NK-92 treated with Interleukin-12 subunit alpha and Interleukin-12 subunit beta, amount 100 ng/mL, for 24 hours (cell line): ENCODE data around the gene TMPRSS3.

Experiments used
- DNase-seq: peaks from one replicate; lab custom pipeline; 2025; lab: John Stamatoyannopoulos, UW

Gene TMPRSS3

GRCh38 chr21:42350927-42351426 lies 44.9 kb downstream of the TMPRSS3 start, which contains the start of gene TFF2:
Gene TFF2 (minus strand): TSS chr21:42350994. CDS start chr21:42350957, 37 bp downstream.
- DNase-seq = no peak

- DNase-seq = no peak
These were observed 45.4 kb downstream of the TMPRSS3 start for GRCh38 chr21:42350318-42350910.

GRCh38 chr21:42349420-42350317 lies 46.2 kb downstream of the TMPRSS3 start:
- DNase-seq = no peak

GRCh38 chr21:42348762-42349161 lies 47.1 kb downstream of the TMPRSS3 start:
- no peak for DNase-seq

GRCh38 chr21:42347601-42348327 lies 48.1 kb downstream of the TMPRSS3 start:
- DNase-seq = no peak

GRCh38 chr21:42346866-42347600 lies 48.8 kb downstream of the TMPRSS3 start:
- DNase-seq = no peak

- DNase-seq = no peak
These were observed 49.4 kb downstream of the TMPRSS3 start for GRCh38 chr21:42346441-42346840.

GRCh38 chr21:42344631-42345030 lies 51.2 kb downstream of the TMPRSS3 start:
- DNase-seq = no peak

- no peak for DNase-seq
These were observed 51.8 kb downstream of the TMPRSS3 start for GRCh38 chr21:42343963-42344510.

- no peak for DNase-seq
These were observed 52.3 kb downstream of the TMPRSS3 start for GRCh38 chr21:42343556-42343955.

- no peak for DNase-seq
These were observed 52.8 kb downstream of the TMPRSS3 start for GRCh38 chr21:42343101-42343500.

GRCh38 chr21:42341776-42342542 lies 53.9 kb downstream of the TMPRSS3 start:
- no peak for DNase-seq

GRCh38 chr21:42340187-42341050 lies 55.4 kb downstream of the TMPRSS3 start:
- DNase-seq = no peak

- DNase-seq = no peak
These were observed 56.8 kb downstream of the TMPRSS3 start for GRCh38 chr21:42338729-42339715.

GRCh38 chr21:42337830-42338728 lies 57.8 kb downstream of the TMPRSS3 start:
- DNase-seq = no peak

- no peak for DNase-seq
These were observed 58.6 kb downstream of the TMPRSS3 start for GRCh38 chr21:42337276-42337675.

GRCh38 chr21:42336054-42336453 lies 59.8 kb downstream of the TMPRSS3 start:
- DNase-seq = no peak
